ENCODE data around the gene CCDC47.

Gene CCDC47

GRCh38 chr17:63718988-63719387, 54.4 kb downstream of the CCDC47 start:
- no peak for DNase-seq

GRCh38 chr17:63716426-63716825, 57.0 kb downstream of the CCDC47 start:
- no peak for DNase-seq

- DNase-seq, result no peak
Measured at GRCh38 chr17:63714550-63715277, 58.7 kb downstream of the CCDC47 start.

- no peak for DNase-seq
Measured at GRCh38 chr17:63709110-63709509, 64.3 kb downstream of the CCDC47 start.

GRCh38 chr17:63707151-63707550, 66.2 kb downstream of the CCDC47 start:
- no peak for DNase-seq

- no peak for DNase-seq
Measured at GRCh38 chr17:63706336-63707082, 66.9 kb downstream of the CCDC47 start.

- DNase-seq, result no peak
Measured at GRCh38 chr17:63705657-63706056, 67.7 kb downstream of the CCDC47 start.

GRCh38 chr17:63704836-63705235, 68.6 kb downstream of the CCDC47 start:
- DNase-seq, result no peak

GRCh38 chr17:63704259-63704576, 69.2 kb downstream of the CCDC47 start:
- DNase-seq, result no peak

GRCh38 chr17:63703556-63704258, 69.7 kb downstream of the CCDC47 start:
- DNase-seq, result no peak

GRCh38 chr17:63703029-63703428, 70.4 kb downstream of the CCDC47 start:
- no peak for DNase-seq

GRCh38 chr17:63702721-63703015, 70.7 kb downstream of the CCDC47 start:
- DNase-seq, result no peak

- DNase-seq, result peak; percentile 70 to 75
Measured at GRCh38 chr17:63701868-63702720, 71.3 kb downstream of the CCDC47 start.

- no peak for DNase-seq
Measured at GRCh38 chr17:63701456-63701820, 72.0 kb downstream of the CCDC47 start.

- DNase-seq, result peak; percentile 37 to 45
Measured at GRCh38 chr17:63700528-63701455, 72.6 kb downstream of the CCDC47 start.

GRCh38 chr17:63699638-63700527, 73.5 kb downstream of the CCDC47 start, which contains the start of gene LIMD2:
TSS of gene LIMD2 (minus strand) at chr17:63700125. CDS start at chr17:63699298, 827 bp downstream.
- peak; percentile 82 for DNase-seq

- peak; percentile 74 for DNase-seq
Measured at GRCh38 chr17:63698886-63699637, 74.3 kb downstream of the CCDC47 start.

GRCh38 chr17:63698381-63698885, 75.0 kb downstream of the CCDC47 start:
- DNase-seq, result peak; percentile 30 to 40

GRCh38 chr17:63697341-63698286, 75.8 kb downstream of the CCDC47 start:
- DNase-seq, result peak; percentile 75 to 76
